AML-193 (cell line): ENCODE results near the gene USP53.
"Not testable (repeated sequence)": the region's sequence is repeated elsewhere in the genome, so short reads cannot be mapped to it uniquely, and the experiment has no call there.

Experiments
- DNase-seq, 2 experiments: peaks; one replicate each; lab custom pipeline; 2025; lab: John Stamatoyannopoulos, UW

USP53 gene

GRCh38 chr4:119321921-119322687 lies 109.6 kb downstream of the USP53 start, which contains the start of gene FABP2:
Gene FABP2 (minus strand): TSS chr4:119322138. CDS start chr4:119322102, 36 bp downstream.
- no peak for DNase-seq

DNA sequence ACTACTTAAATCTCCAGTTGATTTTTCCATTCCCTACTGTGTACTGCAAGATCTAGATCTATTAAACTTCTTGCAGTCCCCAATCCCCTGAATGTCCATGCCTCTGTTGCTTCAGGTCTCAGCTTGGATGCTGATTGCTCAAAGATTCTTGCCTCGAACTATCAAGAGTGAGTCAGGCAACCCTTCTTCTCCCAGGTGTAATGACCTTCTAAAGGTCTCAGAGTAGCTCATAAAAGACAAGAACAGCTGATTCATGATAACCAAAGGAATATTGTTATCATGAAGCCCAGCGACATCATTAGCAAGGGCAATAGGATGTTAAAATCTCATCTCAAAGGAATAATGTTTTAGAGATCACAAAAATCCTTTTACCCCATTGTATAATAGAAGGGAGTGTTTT lies 116.2 kb downstream of the USP53 start:
- no peak for DNase-seq

DNA sequence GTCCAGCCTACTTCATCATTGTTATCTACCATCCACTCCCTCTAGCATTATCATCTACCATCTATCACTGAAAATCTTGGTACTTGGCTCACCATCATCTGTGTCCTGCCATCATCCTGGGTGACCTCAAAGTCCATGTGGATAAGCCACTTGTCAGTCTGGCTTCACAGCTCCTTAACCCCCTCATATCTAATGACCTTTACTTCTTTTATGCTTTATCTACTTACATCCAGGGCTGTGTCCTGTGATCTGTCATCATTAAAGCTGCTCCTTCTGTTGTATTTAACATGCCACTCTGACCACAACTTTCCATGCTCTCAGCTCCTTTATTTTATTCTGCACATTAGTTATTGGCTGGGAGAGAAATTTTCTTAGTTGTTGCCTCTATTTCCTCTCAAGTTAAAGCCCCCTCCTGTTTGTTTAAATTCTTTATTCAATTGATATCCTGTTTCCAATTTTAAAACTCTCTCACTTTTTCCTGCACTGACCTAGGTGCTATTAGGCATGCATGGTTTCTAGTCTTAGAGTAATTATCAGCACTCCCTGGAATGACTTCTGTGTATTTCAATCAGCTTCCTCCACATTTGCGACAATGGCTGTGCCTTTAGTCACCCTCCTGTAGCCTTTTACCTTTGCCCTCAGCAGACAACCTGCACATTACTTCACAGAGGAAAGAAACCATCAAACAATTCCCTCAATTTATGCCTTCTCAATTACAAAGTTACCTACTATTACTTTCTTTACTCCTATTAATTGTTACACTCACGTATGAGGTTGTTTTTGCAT lies 117.5 kb downstream of the USP53 start:
- no peak for DNase-seq

- DNase-seq: not testable (repeated sequence)
These were observed 123.9 kb downstream of the USP53 start for GRCh38 chr4:119336332-119336979.

DNA sequence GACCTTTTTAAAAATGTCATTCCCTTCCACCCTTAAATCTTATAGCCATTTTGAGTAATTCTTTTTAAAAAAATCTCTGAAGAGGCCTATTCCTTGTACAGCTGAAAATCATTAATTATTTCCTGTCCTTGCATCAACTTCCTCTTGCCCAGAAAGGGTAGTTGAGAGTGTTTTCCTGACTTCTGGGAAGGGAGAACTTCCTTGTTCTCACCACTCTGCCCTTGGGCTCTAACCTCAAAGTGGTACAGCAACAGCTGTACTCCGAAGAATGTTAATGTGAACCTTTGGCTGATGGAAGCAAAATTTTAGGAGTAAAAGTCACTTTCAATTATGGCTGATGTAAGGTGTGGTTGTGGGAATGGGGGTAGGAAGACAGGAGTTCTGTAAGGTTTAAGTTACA lies 124.5 kb downstream of the USP53 start:
- peak; percentile 72 to 73 for DNase-seq

DNA sequence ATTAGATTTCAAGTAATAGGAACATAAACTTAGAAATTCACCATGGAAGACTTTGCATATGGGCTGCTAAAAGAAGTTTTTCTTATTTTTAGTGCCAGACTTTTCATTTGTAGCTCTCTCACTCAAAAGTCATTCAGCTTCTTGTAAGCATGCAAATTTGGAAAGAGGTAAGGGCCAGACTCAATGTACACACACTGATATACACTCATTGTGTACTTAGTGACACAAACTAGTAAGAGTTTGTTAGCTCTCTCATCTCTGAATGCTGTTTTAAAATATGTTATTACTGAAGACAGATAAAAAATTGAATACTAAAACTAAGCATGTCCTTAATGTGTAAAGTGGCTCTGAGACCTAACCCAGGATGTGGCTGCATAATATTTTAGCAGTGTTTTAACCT lies 127.4 kb downstream of the USP53 start:
- not testable (repeated sequence) for DNase-seq

GRCh38 chr4:119343293-119343692 lies 130.8 kb downstream of the USP53 start:
- not testable (repeated sequence) for DNase-seq
